DMS153 treated with DMSO at 0.1 percent for 48 hours (cell line): ENCODE results near the gene PRKCD.

ENCODE experiments used
- DNase-seq: peaks from one replicate; lab custom pipeline; 2025; ENCODE audit not compliant: unreplicated experiment; lab: John Stamatoyannopoulos, UW

Gene PRKCD

GRCh38 chr3:53154881-53155285 is 6.1 kb upstream of the PRKCD start:
- no peak for DNase-seq

GRCh38 chr3:53155760-53156159 is 5.2 kb upstream of the PRKCD start:
- DNase-seq = peak; percentile 1

GRCh38 chr3:53156368-53156834 is 4.6 kb upstream of the PRKCD start:
- DNase-seq = no peak

GRCh38 chr3:53157974-53158580 is 2.9 kb upstream of the PRKCD start:
- DNase-seq = no peak

GRCh38 chr3:53158765-53159155 is 2.2 kb upstream of the PRKCD start:
- no peak for DNase-seq

- no peak for DNase-seq
These were observed 1.6 kb upstream of the PRKCD start for GRCh38 chr3:53159156-53160060.

- DNase-seq = no peak
These were observed 849 bp upstream of the PRKCD start for GRCh38 chr3:53160061-53160659.

- no peak for DNase-seq
These were observed 426 bp downstream of the PRKCD start for GRCh38 chr3:53161450-53161819.

- no peak for DNase-seq
These were observed 1.0 kb downstream of the PRKCD start for GRCh38 chr3:53161820-53162671.

GRCh38 chr3:53162672-53163443 is 1.8 kb downstream of the PRKCD start:
- DNase-seq = no peak

GRCh38 chr3:53163444-53164387 is 2.7 kb downstream of the PRKCD start:
- DNase-seq = no peak

- DNase-seq = no peak
These were observed 3.9 kb downstream of the PRKCD start for GRCh38 chr3:53164911-53165310.

- no peak for DNase-seq
These were observed 5.2 kb downstream of the PRKCD start for GRCh38 chr3:53166206-53166605.

- DNase-seq = no peak
These were observed 5.8 kb downstream of the PRKCD start for GRCh38 chr3:53166781-53167291.

GRCh38 chr3:53167418-53168174 is 6.6 kb downstream of the PRKCD start:
- no peak for DNase-seq

- no peak for DNase-seq
These were observed 7.3 kb downstream of the PRKCD start for GRCh38 chr3:53168175-53168923.

- DNase-seq = no peak
These were observed 8.2 kb downstream of the PRKCD start for GRCh38 chr3:53169045-53169831.
